Neural crest cell (in vitro differentiated cells): ENCODE results near the gene FALEC. TPM values are rescaled to one million over a fixed set of nuclear protein-coding genes. Genes with fewer than 3 reads are reported as not detected.

ENCODE experiments used
- DNase-seq: peaks from one replicate; pipeline ENCODE4 v3.0.0; 2021; ENCODE audit warnings: low read depth, mixed read lengths, low spot score
- H3K27ac Mint-ChIP-seq: one replicate; pipeline ENCODE4 v1.8.0; 2021; ENCODE audit warnings: mild to moderate bottlenecking, mixed read lengths; ENCODE audit not compliant: unreplicated experiment
- H3K27me3 Mint-ChIP-seq: 2 replicates; pipeline ENCODE4 v1.8.0; 2021; ENCODE audit warnings: low read depth, mild to moderate bottlenecking, mixed read lengths
- H3K36me3 Mint-ChIP-seq: 2 replicates; pipeline ENCODE4 v1.8.0; 2021; ENCODE audit warnings: low read depth, mild to moderate bottlenecking, mixed read lengths
- H3K4me1 Mint-ChIP-seq: 2 replicates; pipeline ENCODE4 v1.8.0; 2021; ENCODE audit warnings: mixed read lengths
- H3K4me3 Mint-ChIP-seq: one replicate; pipeline ENCODE4 v1.8.0; 2021; ENCODE audit warnings: mild to moderate bottlenecking, mixed read lengths
- H3K9me3 Mint-ChIP-seq: 2 replicates; pipeline ENCODE4 v1.8.0; 2021; ENCODE audit warnings: mixed read lengths
- total RNA-seq: library from RNA; stranded (reverse); gene quantifications from 2 replicates; pipeline ENCODE4 v1.2.1, GENCODE V29; 2021
- TF ChIP-seq, protein P1 (sequence below): fragments of 200-600 bp; sonication (generic); conservative IDR thresholded peaks from 2 replicates; pipeline ENCODE4 v1.5.0; 2021; ENCODE audit warnings: antibody characterized with exemption, mild to moderate bottlenecking

The FALEC gene
- total RNA-seq, 1 donor from 2014 or later = 1.3 TPM

DNA sequence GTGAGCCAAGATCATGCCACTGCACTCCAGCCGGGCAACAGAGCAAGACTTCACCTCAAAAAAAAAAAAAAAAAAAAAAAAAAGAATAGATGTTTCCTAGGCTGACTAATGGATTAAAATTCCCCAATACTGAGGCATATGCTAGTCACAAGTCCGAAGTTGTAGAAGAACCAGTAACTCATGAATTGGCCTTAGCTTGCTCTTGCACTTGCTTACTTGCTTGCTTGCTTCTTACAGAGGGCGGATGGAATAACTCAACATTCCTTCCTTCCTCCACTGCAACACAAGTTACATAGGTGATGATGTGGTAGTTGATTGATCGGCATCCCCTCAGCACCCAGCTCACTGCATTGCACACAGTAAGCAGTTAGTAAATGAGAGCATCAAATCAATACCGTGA is 31.1 kb upstream of the FALEC start:
- Mint-ChIP-seq H3K9me3 (no peaks in the 10 kb centered on the region), H3K27me3 (peaks cover 12% of the 10 kb centered on the region), H3K36me3 (no peaks in the 10 kb centered on the region), H3K4me1 (peaks cover 19% of the 10 kb centered on the region), H3K27ac (no peak overlapping the region), H3K4me3 (no peak overlapping the region)
- DNase-seq = no peak
- TF ChIP-seq, protein P1, sequence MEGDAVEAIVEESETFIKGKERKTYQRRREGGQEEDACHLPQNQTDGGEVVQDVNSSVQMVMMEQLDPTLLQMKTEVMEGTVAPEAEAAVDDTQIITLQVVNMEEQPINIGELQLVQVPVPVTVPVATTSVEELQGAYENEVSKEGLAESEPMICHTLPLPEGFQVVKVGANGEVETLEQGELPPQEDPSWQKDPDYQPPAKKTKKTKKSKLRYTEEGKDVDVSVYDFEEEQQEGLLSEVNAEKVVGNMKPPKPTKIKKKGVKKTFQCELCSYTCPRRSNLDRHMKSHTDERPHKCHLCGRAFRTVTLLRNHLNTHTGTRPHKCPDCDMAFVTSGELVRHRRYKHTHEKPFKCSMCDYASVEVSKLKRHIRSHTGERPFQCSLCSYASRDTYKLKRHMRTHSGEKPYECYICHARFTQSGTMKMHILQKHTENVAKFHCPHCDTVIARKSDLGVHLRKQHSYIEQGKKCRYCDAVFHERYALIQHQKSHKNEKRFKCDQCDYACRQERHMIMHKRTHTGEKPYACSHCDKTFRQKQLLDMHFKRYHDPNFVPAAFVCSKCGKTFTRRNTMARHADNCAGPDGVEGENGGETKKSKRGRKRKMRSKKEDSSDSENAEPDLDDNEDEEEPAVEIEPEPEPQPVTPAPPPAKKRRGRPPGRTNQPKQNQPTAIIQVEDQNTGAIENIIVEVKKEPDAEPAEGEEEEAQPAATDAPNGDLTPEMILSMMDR = no peak

- Mint-ChIP-seq H3K36me3 (no peaks in the 10 kb centered on the region), H3K9me3 (no peaks in the 10 kb centered on the region), H3K27ac (no peak overlapping the region), H3K4me1 (peaks cover 19% of the 10 kb centered on the region), H3K27me3 (peaks cover 9% of the 10 kb centered on the region), H3K4me3 (peak overlapping the region; percentile 47)
- TF ChIP-seq, protein P1 = no peak
- DNase-seq = no peak
Measured at GRCh38 chr1:150484861-150485260, 30.7 kb upstream of the FALEC start.

DNA sequence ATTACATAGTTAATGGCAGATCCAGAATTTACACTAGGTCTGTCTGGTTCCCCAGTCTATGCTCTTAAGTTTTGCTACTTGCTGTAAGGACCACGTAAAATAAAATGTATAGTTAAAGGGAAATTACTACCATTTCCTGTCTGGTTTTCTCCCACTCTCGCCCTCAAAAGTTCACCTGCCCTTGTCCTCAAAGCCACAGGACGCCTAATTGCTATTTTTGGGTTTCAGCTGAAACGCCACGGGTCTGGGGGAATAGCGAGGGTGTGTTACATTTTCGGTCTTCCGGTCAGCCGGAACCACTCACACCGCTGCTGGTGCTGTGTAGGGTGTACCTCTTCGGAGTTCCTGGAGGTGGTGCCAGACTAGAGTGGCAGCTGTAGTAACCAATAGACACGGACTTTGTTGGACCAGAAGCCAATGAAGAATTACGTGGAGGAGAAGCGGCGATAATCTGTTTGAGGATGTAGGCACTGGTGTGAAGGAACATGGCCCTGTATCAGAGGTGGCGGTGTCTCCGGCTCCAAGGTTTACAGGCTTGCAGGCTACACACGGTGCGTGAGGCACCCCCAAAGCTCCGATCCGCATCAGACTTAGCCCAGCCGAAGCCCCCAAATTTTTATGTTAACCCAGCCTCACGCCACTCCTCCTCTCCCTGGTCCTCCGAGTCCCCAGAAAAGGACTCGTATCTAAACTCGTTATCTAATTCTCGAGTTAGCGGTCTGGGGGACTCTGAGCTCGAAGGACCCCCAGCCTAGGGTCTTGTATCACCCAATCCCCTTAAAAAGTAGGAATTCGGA is 28.4 kb upstream of the FALEC start, which contains the start of gene TARS2:
Gene TARS2 (plus strand): TSS at position 454 of the 797 bp plus-strand sequence. CDS start 32 bp downstream, at position 486.
- TF ChIP-seq, protein P1 = peak; percentile 35
- peak within 1 kb of the TSS; percentile 87 for H3K4me3 Mint-ChIP-seq
- H3K27ac Mint-ChIP-seq = peak within 1 kb of the TSS; percentile 85
- DNase-seq = peak; percentile 99
- no peaks in the 10 kb centered on the region for H3K9me3 Mint-ChIP-seq
- peaks cover 7% of the 10 kb centered on the region for H3K27me3 Mint-ChIP-seq
- peaks cover 3% of the 10 kb centered on the region for H3K36me3 Mint-ChIP-seq
- peaks cover 19% of the 10 kb centered on the region for H3K4me1 Mint-ChIP-seq

DNA sequence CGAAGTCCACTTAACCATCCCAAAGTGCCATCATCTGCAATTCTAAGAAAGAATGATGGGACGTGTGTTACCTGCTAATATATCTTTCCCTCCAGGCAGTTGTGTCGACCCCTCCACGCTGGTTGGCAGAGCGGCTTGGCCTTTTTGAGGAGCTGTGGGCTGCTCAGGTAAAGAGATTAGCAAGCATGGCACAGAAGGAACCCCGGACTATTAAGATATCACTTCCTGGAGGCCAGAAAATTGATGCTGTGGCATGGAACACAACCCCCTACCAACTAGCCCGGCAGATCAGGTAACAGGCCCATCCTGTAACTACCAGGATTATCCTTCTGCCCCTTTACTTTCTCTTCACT is 27.8 kb upstream of the FALEC start:
- TF ChIP-seq, protein P1 = no peak
- H3K27me3 Mint-ChIP-seq = peaks cover 7% of the 10 kb centered on the region
- H3K36me3 Mint-ChIP-seq = peaks cover 3% of the 10 kb centered on the region
- H3K27ac Mint-ChIP-seq = peak overlapping the region; percentile 85
- no peaks in the 10 kb centered on the region for H3K9me3 Mint-ChIP-seq
- H3K4me1 Mint-ChIP-seq = peaks cover 19% of the 10 kb centered on the region
- DNase-seq = no peak
- H3K4me3 Mint-ChIP-seq = peak overlapping the region; percentile 87

GRCh38 chr1:150493175-150493574 is 22.4 kb upstream of the FALEC start:
- Mint-ChIP-seq H3K27ac (no peak overlapping the region), H3K4me1 (peaks cover 6% of the 10 kb centered on the region), H3K4me3 (no peak overlapping the region), H3K9me3 (no peaks in the 10 kb centered on the region), H3K27me3 (no peaks in the 10 kb centered on the region), H3K36me3 (peaks cover 3% of the 10 kb centered on the region)
- TF ChIP-seq, protein P1 = no peak
- no peak for DNase-seq
